ENCODE measurements around the gene NFXL1.

DNA sequence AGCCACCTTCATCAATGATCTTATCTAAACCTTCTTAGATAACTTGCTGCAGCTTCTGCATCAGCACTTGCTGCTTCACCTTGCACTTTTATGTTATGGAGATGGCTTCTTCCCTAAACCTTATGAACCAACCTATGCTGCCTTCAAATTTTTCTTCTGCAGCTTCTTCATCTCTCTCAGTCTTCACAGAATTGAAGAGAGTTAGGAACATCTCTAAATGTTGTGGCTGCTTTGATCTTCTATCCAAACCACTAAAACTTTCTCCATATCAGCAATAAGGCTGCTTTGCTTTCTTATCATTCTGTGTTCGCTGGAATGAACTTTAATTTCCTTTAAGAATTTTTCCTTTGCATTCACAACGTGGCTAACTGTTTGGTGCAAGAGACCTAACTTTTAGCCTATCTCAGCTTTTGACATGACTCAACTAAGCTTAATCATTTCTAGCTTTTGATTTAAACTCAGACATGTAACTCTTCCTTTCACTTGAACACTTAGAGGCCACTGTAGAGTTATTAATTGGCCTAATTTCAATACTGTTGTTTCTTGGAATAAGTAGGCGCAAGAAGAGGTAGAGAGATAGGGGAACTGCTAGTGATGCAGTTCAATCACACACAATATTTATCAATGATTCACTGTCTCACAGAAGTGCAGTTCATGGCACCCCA lies 40.4 kb downstream of the NFXL1 start:
- TF ChIP-seq CTCF (IDR thresholded peaks at IDR 0.05): no peak
- TF ChIP-seq POLR2A (IDR thresholded peaks at IDR 0.05): no peak

Measured in adrenal gland (tissue), 5 donors.